Midbrain (tissue), 1 donor: ENCODE measurements around the gene SVOP.
"Not testable (repeated sequence)": the region's sequence is repeated elsewhere in the genome, so short reads cannot be mapped to it uniquely, and the experiment has no call there.

ENCODE experiments used
- DNase-seq: peaks from one replicate; lab custom pipeline; 2025; lab: John Stamatoyannopoulos, UW

SVOP gene

DNA sequence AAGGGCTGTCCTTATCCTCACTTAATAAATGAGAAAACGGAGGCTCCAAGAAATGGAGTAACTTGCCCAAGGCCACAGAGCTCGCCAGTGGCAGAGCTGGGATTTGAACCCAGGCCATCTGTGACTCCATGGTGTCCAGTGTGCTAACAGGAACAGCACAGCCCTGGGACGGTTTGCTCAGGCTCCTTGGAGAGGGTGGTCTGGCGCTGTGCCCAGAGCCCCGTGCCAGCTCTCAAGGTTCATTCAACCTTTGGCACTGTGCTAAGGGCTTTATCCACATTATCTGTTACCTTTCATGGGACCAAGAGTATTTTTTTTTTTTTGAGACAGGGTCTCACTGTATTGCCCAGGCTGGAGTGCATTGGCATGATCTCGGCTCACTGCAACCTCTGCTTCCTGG, 132.8 kb downstream of the SVOP start:
- DNase-seq, result no peak

DNA sequence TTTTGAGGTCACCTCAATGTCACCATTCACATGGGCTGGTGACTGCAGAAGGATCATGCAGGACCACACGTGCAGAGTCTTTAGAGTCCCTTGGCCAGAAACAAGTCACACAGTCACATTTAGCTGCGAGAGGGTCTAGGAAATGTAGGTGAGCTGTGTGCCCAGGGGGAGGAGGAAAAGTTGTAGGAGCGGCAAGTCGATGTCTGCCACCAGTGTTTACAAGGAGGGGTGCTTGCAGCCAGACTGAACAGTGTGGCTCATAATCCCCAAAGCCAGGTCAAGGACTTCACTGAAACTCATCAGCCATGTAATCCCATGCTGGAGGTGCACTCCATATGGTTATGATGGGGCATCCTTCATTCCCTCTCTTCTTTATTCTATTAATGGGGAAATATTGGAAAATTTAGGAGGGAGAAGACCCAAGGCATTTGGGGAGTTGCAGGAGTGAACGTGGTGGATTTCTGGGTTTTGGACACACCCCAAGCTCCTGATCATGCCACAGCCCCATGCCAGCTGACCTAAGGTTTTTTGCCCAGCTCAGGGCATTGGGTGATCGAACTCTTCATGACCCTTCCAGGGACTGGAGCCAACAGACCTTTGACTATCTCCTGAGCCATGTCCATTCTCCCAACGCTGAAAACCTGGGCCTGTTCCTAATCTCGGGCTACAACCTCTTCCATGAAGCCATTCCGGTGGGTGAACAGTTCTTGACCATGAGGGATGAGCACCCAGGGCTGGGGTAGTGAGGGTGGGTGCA, 133.8 kb downstream of the SVOP start:
- no peak for DNase-seq

DNA sequence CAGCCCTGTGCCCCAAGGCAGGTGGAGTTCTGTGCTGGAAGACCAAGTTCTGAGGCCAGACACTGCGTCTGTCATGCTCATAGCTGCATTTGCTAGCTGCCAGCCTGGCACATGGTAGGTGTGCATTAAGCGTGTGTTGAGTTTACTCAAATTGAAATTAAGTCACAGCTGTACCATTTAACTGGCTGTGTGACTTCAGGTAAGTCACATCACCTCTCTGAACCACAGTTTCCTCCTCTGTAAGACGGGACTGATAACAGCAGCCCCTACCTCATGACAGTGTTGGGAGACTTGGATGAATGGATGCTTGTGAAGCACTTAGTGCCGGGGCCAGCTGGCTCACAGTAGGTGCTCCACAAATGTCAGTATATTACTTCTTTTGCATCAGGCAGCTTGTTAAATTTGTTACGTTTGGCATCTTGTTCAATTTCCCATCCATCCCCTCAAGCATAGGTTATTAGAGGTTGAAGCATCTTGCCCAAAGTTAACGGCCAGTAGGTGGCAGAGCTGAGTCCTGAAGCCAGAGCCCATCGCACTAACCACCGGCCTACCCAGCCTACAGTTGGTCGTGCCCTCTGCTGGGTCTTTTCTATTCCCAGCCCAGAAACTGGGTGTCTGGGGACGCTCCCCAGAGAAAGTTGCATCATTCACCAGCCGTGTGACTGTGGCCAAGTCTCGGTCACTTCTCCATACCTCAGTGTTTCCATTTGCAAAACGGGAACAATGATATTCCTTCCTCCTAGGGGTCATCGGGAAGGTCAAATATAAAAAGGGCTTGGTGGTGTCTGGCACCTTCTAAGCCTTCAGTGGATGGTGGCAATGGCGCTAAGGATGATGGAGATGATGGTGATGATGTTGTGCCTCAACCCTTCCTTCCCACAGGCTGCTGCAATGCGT, 136.5 kb downstream of the SVOP start:
- no peak for DNase-seq

DNA sequence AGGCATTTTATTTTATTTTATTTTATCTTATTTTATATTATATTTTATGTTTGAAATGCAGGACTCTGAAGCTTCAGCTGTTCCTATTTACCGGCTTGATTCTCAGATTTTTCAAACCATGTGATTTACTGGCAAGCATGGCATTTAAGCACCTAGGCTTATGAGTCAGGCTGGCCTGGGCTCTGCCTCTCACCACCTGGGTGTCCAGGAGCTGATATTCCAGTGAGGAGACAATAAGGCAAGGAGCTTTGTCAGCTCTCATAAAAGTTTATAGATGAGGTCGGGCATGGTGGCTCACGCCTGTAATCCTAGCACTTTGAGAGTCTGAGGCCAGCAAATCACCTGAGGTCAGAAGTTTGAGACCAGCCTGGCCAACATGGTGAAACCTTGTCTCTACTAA, 138.9 kb downstream of the SVOP start:
- no peak for DNase-seq

DNA sequence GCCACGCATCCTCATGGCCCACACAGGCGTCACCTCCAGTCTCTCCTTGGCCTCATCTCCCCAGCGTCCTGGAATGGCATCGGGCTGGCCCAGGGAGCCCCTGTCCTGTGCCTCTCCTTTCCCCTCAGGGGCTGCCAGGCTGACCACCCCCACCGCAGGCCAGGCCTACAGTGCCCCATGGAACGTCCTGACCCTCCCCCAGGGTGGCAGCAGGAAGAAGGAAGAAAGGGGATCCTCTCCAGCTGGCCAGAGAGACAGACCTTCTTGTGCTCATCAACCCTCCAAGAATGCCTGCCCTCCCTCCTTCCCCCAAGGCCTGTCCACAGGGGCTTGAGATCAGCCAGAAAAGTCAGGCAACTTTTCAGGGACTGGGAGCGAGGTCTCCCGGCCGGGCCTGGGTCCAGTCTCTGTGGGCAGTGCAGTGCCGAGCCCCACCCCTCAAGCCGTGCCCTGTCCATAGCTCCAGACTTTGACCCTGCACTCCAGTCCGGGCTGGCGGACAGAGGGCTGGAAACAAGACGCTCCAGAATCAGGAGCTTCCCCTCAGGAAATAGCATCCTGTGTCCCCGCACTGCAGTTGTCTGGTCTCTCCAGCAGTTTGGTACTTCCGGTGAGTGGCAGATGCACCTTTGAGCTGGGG, 141.1 kb downstream of the SVOP start, which contains the start of gene DAO:
Gene DAO, plus strand, starts transcription at position 478 of the 640 bp plus-strand sequence. CDS start 4,915 bp downstream, outside the sequence.
- no peak for DNase-seq

DNA sequence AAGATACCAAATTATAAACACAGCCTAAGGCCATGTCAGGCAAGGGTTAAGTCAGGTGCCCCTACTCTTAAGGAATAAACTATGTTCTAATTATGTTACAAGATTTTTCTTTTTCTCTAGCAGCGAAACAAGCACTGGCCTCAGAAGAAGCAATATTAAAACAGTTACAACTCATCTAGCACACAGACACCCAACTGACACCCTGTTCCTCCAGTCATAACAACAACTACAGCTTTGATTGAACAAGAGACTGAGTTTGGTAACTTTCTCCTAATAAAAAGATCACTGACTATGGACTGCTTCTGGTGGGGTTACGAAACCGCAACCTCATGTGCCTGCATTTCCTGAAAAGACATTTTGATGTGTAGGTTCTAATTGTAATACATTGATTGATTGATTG, 144.3 kb downstream of the SVOP start:
- no peak for DNase-seq

DNA sequence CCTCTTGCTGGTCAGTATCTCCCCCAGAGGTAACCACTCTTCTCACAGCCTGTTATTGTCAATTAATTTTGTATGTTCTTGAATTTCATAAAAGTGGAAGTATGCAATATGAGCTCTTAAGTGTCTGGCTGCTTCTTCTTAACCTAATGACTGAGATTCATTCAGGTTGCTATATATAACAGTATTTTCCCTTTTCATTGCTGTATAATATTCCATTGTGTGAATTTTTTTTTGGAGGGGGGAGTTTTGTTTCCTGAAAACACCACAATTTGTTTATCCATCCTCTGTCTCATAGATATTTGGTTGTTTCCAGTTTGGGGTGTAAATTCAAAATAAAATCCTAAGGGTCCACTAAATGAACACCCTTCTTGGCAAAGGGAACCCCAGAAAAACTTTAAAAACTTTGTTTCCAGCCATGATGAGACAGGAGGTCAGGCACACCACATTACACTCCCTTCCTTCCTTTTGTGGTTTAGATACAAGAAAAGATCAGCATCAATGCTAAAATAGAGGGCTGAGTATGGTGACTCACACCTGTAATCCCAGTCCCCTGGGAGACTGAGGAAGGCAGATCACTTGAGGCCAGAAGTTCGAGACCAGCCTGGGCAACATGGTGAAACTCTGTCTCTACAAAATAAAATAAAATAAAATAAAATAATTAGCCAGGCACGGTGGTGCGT, 145.0 kb downstream of the SVOP start:
- DNase-seq, result no peak

DNA sequence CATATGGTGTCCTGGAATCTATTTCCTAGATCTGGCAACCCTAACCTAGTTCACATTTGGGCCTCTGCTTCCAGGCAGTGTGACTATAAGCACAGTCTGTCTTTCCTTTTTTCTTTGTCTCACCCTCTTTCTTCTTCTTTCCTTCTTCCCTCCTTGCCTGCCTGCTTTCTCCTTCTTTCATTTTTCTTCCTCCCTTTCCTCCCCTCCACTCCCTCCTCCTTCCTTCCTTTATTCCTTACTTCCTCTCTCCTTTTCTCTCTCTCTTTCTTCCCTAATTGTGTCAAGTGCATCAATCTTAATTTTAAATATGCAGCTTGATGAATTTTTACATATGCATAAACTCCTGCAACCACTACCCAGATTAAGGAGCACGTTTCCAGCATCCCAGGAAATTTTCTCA, 145.6 kb downstream of the SVOP start:
- DNase-seq, result no peak

DNA sequence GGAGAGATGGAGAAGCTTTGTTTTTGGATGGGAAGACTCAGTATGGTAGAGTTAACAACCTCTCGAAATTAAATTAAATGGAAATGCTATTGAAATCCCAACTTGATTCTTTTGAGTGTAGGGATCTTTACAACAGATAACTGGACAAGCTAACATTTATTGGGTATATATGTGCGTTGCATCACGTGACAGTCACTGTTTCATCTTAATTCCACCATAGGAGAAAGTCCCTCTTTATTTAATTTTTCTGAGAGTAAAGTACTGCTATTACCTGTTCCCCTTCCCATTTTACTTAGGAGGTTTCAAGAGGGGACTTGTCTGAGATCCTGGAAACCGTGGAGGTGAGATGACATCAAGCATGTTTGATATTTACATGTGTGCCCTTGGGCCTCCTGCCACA, 152.1 kb downstream of the SVOP start:
- no peak for DNase-seq

DNA sequence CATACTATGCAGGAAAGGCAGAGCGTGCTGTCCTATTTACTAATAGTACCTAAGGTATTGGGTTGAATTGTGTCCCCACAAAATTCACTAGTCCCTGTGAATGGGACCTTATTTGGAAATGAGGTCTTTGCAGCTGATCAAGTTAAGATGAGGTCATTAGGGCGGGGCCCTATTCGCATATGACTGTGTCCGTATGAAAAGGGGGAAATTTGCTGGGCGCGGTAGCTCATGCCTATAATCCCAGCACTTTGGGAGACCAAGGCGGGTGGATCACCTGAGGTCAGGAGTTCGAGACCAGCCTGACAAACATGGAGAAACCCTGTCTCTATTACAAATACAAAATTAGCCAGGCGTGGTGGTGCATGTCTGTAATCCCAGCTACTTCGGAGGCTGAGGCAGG, 154.8 kb downstream of the SVOP start:
- not testable (repeated sequence) for DNase-seq

DNA sequence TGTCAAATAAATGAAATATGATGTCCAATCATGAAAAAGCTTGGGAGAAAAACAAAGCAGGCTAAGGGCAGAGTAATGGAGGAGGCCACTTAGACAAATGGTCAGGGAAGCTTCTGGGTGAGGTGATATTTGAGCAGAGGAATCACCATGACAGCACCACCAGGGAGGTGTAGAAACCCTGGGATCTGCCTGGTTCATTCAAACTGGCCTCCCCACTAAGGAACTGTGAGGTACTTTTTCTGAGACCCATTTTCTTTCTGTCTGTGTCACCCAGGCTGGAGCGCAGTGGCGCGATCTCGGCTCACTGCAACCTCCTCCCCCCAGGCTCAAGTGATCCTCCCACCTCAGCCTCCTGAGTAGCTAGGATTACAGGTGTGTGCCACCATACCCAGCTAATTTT, 155.7 kb downstream of the SVOP start:
- no peak for DNase-seq

DNA sequence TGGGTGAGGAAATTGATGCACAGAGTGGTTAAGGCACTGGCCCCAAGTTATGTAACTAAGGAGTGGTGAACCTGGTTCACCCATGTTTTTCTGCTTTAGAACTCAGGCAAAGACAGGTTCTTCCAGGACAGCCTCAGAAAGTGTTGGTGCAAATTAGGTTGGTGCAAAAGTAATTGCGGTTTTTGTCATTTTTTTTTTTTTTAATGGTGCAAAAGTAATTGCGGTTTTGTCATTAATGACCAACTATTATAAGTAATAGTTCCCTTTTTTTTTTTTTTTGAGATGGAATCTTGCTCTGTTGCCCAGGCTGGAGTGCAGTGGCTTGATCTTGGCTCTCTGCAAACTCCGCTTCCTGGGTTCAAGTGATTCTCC, 158.3 kb downstream of the SVOP start:
- DNase-seq, result no peak

DNA sequence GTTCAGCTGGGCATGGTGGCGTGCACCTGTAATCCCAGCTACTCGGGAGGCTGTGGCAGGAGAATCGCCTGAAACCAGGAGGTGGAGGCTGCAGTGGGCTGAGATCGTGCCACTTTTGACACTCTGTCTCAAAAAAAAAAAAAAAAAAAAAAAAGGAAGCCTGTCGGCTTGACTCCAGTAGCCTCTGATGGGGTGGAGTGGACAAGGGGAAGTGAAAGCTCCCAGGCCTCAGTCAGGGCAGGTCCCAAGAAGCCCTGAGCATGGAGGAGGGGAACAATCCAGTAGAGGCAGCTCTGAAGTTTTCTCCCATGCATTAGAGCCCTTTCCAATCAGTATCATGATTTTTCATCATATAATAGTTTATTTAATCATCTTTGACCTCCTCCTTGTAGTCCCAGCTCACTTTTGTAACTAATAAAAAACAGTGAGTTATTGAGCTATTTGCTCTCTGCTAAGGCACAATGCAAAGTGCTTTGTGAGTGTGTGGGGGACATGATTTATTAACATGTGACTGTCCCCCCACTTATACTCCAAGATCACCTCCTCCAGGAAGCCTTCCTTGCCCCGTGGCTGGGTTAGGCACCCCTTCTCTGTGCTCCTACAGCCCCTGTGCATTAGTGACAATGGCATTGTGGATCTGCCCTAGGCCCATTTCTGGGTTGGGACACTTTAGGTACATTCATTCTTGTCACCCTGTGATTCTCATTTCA, 158.8 kb downstream of the SVOP start:
- DNase-seq, result no peak

DNA sequence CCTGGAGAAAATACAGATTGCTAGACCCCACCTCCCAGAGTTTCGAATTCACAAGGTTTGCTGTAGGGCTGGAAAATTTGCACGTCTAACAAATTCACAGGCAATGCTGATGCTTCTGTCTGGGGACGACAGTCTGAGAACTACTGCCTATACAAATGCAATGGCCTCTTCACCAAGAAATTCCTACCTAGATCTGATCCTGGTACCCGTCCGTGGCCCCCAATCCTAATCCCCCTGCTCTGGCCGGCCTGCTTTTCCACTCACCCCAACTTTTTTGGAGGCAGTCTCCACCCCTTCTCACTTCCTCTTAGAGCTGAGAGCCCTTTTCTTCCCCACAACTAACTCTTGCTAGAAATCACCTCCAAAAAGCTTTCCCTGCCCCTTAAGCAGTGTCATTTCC, 160.4 kb downstream of the SVOP start:
- no peak for DNase-seq

DNA sequence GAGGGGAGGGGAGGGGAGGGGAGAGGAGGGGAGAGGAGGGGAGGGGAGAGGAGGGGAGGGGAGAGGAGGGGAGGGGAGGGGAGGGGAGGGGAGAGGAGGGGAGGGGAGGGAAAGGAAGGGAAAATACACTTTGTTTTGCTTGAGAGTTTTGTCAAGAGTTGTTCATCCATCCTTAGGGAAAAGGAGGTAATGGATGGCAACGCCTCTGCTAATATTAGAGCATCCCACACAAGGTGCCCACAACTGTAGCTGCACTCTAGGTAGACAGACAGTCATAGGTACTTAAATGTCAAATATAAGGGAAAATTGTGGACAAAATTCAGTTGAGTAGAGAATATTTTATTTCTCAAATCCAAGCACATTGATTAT, 161.0 kb downstream of the SVOP start:
- DNase-seq, result no peak

DNA sequence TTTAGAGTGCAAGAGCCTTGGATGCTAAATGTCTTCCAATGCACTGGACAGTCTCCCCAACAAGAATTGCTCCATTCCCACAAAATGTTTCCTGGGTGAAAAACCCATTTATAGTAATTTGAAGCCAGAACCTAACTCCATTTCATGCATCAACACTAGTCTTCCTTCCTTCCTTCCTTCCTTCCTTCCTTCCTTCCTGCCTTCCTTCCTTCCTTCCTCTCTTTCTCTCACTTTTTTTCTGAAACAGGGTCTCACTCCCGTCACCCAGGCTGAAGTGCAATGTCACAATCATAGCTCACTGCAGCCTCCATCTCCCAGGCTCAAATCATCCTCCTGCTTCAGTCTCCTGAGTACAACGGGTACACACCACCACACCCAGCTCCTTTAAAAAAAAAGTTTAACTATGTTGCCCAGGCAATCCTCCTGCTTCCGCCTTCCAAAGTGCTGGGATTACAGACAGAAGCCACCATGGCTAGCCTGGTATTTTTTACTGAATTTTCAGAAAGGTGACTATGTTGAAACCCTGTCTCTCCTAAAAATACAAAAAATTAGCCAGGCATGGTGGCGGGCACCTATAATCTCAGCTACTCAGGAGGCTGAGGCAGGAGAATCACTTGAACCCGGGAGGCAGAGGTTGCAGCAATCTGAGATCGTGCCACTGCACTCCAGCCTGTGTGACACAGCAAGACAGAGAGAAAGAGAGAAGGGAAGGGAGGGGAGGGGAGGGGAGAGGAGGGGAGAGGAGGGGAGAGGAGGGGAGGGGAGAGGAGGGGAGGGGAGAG, 161.5 kb downstream of the SVOP start:
- not testable (repeated sequence) for DNase-seq

DNA sequence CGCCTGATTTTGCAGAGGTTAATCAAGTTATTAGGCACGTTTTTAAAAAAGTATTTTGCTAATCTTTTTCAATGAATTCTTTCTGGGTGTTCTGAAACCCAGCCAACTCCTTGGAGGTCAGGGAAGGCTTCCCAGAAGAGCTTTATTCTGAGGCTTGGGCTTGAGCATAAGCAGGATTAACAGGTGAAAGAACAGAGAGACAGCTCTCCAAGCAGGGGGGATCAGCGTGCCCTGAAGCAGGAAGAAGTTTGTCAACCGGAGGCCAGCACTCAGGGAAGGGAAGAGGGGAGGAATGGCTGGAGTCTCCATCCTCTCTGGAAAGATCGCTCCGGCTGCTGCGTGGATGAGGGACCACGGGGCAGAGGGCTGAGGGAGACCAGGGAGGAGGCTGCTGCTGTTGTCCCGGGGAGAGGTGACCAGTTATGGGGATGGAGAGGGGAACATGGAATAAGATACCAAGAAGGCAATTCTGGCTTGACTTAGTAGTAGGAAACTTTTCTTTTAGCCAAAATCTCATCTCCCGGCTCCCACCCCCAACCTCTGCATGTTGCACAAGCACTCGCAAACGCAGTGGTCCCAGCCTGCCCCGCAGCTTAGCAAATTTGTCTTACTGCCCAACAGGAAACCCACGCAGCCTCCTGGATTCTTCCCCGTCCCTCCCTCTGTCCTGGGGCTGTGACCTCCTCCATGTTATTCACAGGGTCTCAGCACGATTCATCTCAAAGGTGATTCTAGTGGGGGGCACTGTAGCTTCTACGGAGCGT, 162.4 kb downstream of the SVOP start:
- peak; percentile 68 for DNase-seq
